Measurements from ENCODE around the gene KRT71. TPM values are rescaled to one million over a fixed set of nuclear protein-coding genes. Genes with fewer than 3 reads are reported as not detected.

Gene KRT71
- total RNA-seq, 1 experiment from 2014 or later = not detected

- DNase-seq (ENCODE audit: low read depth) = no peak
Measured at GRCh38 chr12:52497975-52498374, 55.0 kb downstream of the KRT71 start.

GRCh38 chr12:52496590-52497071 lies 56.3 kb downstream of the KRT71 start:
- peak; percentile 89 for DNase-seq (ENCODE audit: low read depth)

GRCh38 chr12:52496054-52496453 lies 56.9 kb downstream of the KRT71 start:
- no peak for DNase-seq (ENCODE audit: low read depth)

GRCh38 chr12:52495389-52495788 lies 57.6 kb downstream of the KRT71 start:
- peak; percentile 68 for DNase-seq (ENCODE audit: low read depth)

- DNase-seq (ENCODE audit: low read depth) = peak; percentile 25
Measured at GRCh38 chr12:52494518-52494917, 58.4 kb downstream of the KRT71 start.

- DNase-seq (ENCODE audit: low read depth) = no peak
Measured at GRCh38 chr12:52494100-52494499, 58.8 kb downstream of the KRT71 start.

Other genes starting within 250 kb of the KRT71 start
- not detected in 2 replicates for gene KRT83, start 231.7 kb downstream of the KRT71 start, total RNA-seq (2014; rRNA removed; shearing (Covaris generic))
- 0.80 TPM in 1 of 2 replicates, not detected in the other for gene KRT85, start 185.7 kb downstream of the KRT71 start, total RNA-seq (2014; rRNA removed; shearing (Covaris generic))
- not detected in 2 replicates for gene KRT84, start 167.5 kb downstream of the KRT71 start, total RNA-seq (2014; rRNA removed; shearing (Covaris generic))
- gene KRT82, start 146.8 kb downstream of the KRT71 start, total RNA-seq (2014; rRNA removed; shearing (Covaris generic)) = not detected in 2 replicates
- 1.1 and 2.7 TPM in 2 replicates for gene KRT75, start 118.8 kb downstream of the KRT71 start, total RNA-seq (2014; rRNA removed; shearing (Covaris generic))
- not detected in 2 replicates for gene KRT6B, start 101.0 kb downstream of the KRT71 start, total RNA-seq (2014; rRNA removed; shearing (Covaris generic))
- gene KRT6C, start 79.3 kb downstream of the KRT71 start, total RNA-seq (2014; rRNA removed; shearing (Covaris generic)) = not detected in 2 replicates
- gene KRT6A, start 59.9 kb downstream of the KRT71 start, total RNA-seq (2014; rRNA removed; shearing (Covaris generic)) = not detected in 2 replicates
- 0.36 TPM in 1 of 2 replicates, not detected in the other for gene KRT5, start 32.8 kb downstream of the KRT71 start, total RNA-seq (2014; rRNA removed; shearing (Covaris generic))
- not detected in 2 replicates for gene KRT74, start 20.7 kb upstream of the KRT71 start, total RNA-seq (2014; rRNA removed; shearing (Covaris generic))
- not detected in 2 replicates for gene KRT72, start 48.3 kb upstream of the KRT71 start, total RNA-seq (2014; rRNA removed; shearing (Covaris generic))
- gene KRT73, start 65.4 kb upstream of the KRT71 start, total RNA-seq (2014; rRNA removed; shearing (Covaris generic)) = not detected in 2 replicates
- gene KRT2, start 99.1 kb upstream of the KRT71 start, total RNA-seq (2014; rRNA removed; shearing (Covaris generic)) = 0.03 and 0.40 TPM in 2 replicates
- gene KRT1, start 127.3 kb upstream of the KRT71 start, total RNA-seq (2014; rRNA removed; shearing (Covaris generic)) = not detected in 2 replicates
- not detected in 2 replicates for gene KRT77, start 150.4 kb upstream of the KRT71 start, total RNA-seq (2014; rRNA removed; shearing (Covaris generic))
- gene KRT76, start 224.2 kb upstream of the KRT71 start, total RNA-seq (2014; rRNA removed; shearing (Covaris generic)) = not detected in 2 replicates
- not detected in 2 replicates for gene KRT3, start 243.0 kb upstream of the KRT71 start, total RNA-seq (2014; rRNA removed; shearing (Covaris generic))